RWPE2 (cell line): Measurements from ENCODE around the gene TMEM236.

Experiments used
- ATAC-seq: fragments of 200-7000 bp; cut with Tn5 transposase; 3 replicates; pipeline ENCODE4 v1.9.1; 2021; ENCODE audit warnings: low read depth
- DNase-seq: peaks from one replicate; pipeline ENCODE4 v3.0.0-alpha.2; 2020; ENCODE audit warnings: low spot score
- H3K27ac ChIP-seq: fragments of 450-650 bp; 2 replicates; pipeline ENCODE4 v1.5.1; 2017; ENCODE audit warnings: mild to moderate bottlenecking; ENCODE audit not compliant: poor library complexity, severe bottlenecking
- H3K27me3 ChIP-seq: fragments of 250-450 bp; sonication (Bioruptor Pico); 2 replicates; pipeline ENCODE4 v1.5.1; 2021; ENCODE audit warnings: mild to moderate bottlenecking, moderate library complexity; ENCODE audit not compliant: insufficient read depth, poor library complexity, severe bottlenecking
- H3K36me3 ChIP-seq: fragments of 250-450 bp; sonication (Bioruptor Pico); 2 replicates; pipeline ENCODE4 v1.5.1; 2020; ENCODE audit warnings: low read depth, mild to moderate bottlenecking, moderate library complexity
- H3K4me1 ChIP-seq: fragments of 250-450 bp; sonication (Bioruptor Pico); 2 replicates; pipeline ENCODE4 v1.5.1; 2021; ENCODE audit warnings: mild to moderate bottlenecking, moderate library complexity; ENCODE audit not compliant: insufficient read depth, poor library complexity, severe bottlenecking
- H3K4me3 ChIP-seq: fragments of 250-450 bp; sonication (Bioruptor Pico); 2 replicates; pipeline ENCODE4 v1.5.1; 2021; ENCODE audit warnings: mild to moderate bottlenecking, moderate library complexity; ENCODE audit not compliant: severe bottlenecking
- H3K9me3 ChIP-seq: fragments of 250-450 bp; sonication (Bioruptor Pico); 2 replicates; pipeline ENCODE4 v1.5.1; 2021; ENCODE audit warnings: mild to moderate bottlenecking, moderate library complexity; ENCODE audit not compliant: severe bottlenecking
- TF ChIP-seq, protein P1 (sequence below): fragments of 450-650 bp; IDR thresholded peaks from one replicate; pipeline ENCODE4 v1.5.1; 2017; ENCODE audit warnings: mild to moderate bottlenecking, moderate library complexity; ENCODE audit not compliant: poor library complexity, severe bottlenecking

Gene TMEM236

DNA sequence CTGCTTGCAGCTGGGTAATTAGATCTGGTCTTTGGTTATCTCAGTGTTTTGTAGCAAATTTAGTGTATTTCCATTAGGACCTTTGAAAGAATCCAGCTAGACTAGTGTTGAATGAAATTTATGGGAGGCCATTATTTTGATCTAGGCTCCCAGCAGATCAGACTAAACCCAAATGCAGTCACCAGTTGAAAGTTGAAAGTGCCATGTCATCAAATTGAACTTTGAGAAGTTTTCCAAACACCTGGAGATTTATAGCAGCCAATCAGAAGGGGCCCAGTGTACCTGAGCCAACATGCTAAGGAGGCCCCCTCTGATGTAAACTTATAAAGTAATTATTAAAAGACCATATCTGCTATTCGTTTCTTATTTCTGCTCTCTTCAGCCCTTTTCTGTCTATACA is 11.3 kb upstream of the TMEM236 start:
- no peak for ATAC-seq
- H3K9me3 ChIP-seq, result no peaks in the 10 kb centered on the region
- no peak overlapping the region for H3K4me3 ChIP-seq
- H3K4me1 ChIP-seq, result no peaks in the 10 kb centered on the region
- TF ChIP-seq, protein P1, sequence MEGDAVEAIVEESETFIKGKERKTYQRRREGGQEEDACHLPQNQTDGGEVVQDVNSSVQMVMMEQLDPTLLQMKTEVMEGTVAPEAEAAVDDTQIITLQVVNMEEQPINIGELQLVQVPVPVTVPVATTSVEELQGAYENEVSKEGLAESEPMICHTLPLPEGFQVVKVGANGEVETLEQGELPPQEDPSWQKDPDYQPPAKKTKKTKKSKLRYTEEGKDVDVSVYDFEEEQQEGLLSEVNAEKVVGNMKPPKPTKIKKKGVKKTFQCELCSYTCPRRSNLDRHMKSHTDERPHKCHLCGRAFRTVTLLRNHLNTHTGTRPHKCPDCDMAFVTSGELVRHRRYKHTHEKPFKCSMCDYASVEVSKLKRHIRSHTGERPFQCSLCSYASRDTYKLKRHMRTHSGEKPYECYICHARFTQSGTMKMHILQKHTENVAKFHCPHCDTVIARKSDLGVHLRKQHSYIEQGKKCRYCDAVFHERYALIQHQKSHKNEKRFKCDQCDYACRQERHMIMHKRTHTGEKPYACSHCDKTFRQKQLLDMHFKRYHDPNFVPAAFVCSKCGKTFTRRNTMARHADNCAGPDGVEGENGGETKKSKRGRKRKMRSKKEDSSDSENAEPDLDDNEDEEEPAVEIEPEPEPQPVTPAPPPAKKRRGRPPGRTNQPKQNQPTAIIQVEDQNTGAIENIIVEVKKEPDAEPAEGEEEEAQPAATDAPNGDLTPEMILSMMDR, result no peak
- no peak for DNase-seq
- H3K27ac ChIP-seq, result no peak overlapping the region
- H3K27me3 ChIP-seq, result no peaks in the 10 kb centered on the region
- no peaks in the 10 kb centered on the region for H3K36me3 ChIP-seq

DNA sequence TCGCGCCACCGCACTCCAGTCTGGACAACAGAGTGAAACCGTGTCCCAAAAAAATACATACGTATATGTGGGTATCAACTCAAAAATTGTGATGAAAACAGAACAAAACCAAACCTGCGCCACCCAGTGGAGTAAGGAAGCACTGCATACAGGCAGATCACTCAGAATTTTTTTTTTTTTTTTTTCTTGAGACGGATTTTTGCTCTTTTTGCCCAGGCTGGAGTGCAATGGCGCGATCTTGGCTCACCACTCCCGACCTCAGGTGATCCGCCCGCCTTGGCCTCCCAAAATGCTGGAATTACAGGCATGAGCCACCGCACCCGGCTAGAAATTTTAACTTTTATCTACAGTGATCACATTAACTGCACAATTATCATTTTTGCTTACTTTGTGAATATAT is 9.1 kb upstream of the TMEM236 start:
- ATAC-seq (no peak), DNase-seq (no peak)
- Histone ChIP-seq H3K4me3 (no peak overlapping the region), H3K9me3 (no peaks in the 10 kb centered on the region), H3K36me3 (no peaks in the 10 kb centered on the region), H3K27me3 (no peaks in the 10 kb centered on the region), H3K27ac (no peak overlapping the region), H3K4me1 (no peaks in the 10 kb centered on the region)
- TF ChIP-seq, protein P1, result peak; percentile 90

DNA sequence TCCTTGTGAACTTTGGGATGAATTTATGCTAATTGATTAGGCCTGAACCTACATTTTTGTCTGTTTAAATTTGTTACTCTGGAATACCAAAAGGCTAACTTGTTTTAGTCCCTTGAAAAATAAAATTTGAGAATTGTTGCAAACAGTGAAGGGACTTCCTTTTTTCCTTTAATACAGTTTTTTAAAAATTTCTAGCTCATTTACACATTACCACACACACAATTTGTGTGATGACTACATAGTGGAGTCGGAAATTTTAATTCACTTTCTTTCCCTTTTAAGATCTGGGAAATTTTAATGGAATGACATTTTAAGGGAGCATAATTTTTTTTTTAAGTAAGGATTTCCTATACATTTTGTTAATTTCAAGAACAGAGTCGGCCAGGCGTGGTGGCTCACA is 8.6 kb upstream of the TMEM236 start:
- Histone ChIP-seq H3K9me3 (no peaks in the 10 kb centered on the region), H3K27ac (no peak overlapping the region), H3K36me3 (no peaks in the 10 kb centered on the region), H3K4me3 (no peak overlapping the region), H3K27me3 (no peaks in the 10 kb centered on the region), H3K4me1 (no peaks in the 10 kb centered on the region)
- DNase-seq, result no peak
- TF ChIP-seq, protein P1, result no peak
- ATAC-seq, result no peak

DNA sequence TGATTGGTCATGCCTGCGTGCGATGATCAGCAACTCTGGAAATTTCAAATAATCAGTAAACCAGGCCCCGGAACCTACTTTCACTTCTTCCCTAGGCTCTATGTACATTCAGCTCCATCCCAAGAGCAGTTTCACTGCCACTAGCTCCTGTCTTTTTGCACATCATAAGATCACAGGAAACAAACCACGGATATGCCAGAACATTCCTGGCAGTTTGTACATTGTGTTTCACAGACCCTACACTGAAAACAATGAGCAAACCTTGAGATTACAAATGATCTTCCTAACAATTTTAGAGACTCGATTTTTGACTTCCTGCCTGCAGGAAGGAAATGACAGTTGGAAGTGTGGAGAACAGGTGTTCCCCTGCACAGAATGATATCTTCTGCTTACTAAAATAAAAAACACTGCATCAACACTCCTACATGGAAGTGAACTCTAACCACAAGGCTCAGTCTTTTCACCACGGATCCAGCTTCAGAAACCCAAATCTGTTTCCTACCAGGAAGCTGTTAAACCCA is 7.6 kb upstream of the TMEM236 start:
- H3K4me1 ChIP-seq, result no peaks in the 10 kb centered on the region
- H3K36me3 ChIP-seq, result no peaks in the 10 kb centered on the region
- H3K9me3 ChIP-seq, result no peaks in the 10 kb centered on the region

More for the DNA sequence above, 7.6 kb upstream of the TMEM236 start:
- ATAC-seq (no peak), DNase-seq (no peak)
- Histone ChIP-seq H3K27ac (no peak overlapping the region), H3K27me3 (no peaks in the 10 kb centered on the region), H3K4me3 (no peak overlapping the region)
- TF ChIP-seq, protein P1, result no peak
